Measurements from ENCODE around the gene FOSL1. TPM values are rescaled to one million over a fixed set of nuclear protein-coding genes. Genes with fewer than 3 reads are reported as not detected.

FOSL1 gene
- total and polyA plus RNA-seq, 2 of the 13 experiments (the other 11 are each of a cell fraction or from before 2014, with no cell fraction given), result 4.0 to 4.1 TPM

DNA sequence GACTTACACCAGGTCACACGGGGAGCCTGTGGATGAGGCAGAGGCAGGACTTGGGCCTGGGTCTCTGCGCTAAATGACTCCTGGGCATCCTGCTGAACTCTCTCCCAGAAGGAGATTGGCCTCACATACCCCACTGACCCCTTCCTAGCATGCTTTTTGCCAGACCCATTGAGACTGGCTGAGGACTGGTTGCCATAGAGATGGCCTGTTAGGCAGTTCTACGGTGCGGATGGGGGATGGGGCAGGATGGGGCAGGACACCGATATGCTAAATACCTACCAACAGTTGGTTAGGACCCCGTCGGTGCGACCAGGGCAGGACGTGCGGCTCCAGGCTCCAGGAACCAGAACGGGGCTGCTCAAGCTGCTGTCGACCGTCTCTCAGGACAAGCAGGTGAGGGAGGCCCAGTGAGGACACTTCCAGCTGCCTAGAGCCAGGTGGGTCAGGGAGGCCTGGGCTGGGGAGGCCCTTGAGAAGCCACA lies 45.3 kb upstream of the FOSL1 start, which contains the start of gene TSGA10IP:
TSGA10IP (plus strand) TSS at position 51 of the 482 bp plus-strand sequence; CDS start at position 247, 196 bp downstream.
- POLR2A ChIA-PET, result no interaction called here
- DNase-seq (ENCODE audit: low spot score) (no peak), ATAC-seq (peak; percentile 17), FAIRE-seq (no peak)
- 41% methylated on average over 10 of the region's 13 CpGs for WGBS (ENCODE audit: low lambda C conversion rate)
- H2AFZ ChIP-seq (ENCODE audit: low read length), result no peak within 1 kb of the TSS
- H3K27me3 ChIP-seq (ENCODE audit: control insufficient read depth in 1 of 2, insufficient read depth in 2 of 2, low read length in 2 of 2), result peaks cover 0 to 30% of the 10 kb centered on the region in 2 experiments; a peak in 4 of 5 replicates
- no peaks in the 10 kb centered on the region for H3K36me3 ChIP-seq (replicated peaks in 1 of 2; ENCODE audit: control insufficient read depth in 1 of 2, insufficient read depth in 2 of 2, low read length in 2 of 2)
- H3K79me2 ChIP-seq (ENCODE audit: insufficient read depth, low read length), result no peaks in the 10 kb centered on the region
- H4K20me1 ChIP-seq (ENCODE audit: insufficient read depth, low read length), result no peaks in the 10 kb centered on the region
- H3K9ac ChIP-seq (ENCODE audit: insufficient read depth, low read depth, low read length), result no peak within 1 kb of the TSS
- in situ Hi-C loops (cut with HindIII; ENCODE audit: extremely low pct_ligation_motif_present, low pct_unique_long_range_greater_than_20kb), result no loop called here
- H3K4me3 ChIP-seq (replicated peaks in 1 of 3; ENCODE audit: insufficient read depth in 1 of 3, low read depth in 2 of 3, low read length in 3 of 3), result peak within 1 kb of the TSS in 1 of 3 experiments; percentile 12; a peak in 1 of 6 replicates
- peaks cover 76% of the 10 kb centered on the region for H3K4me1 ChIP-seq (ENCODE audit: insufficient read depth, low read length)
- intact Hi-C loops (cut with micrococcal nuclease; ENCODE audit: unreplicated experiment), result no loop called here
- no peak within 1 kb of the TSS for H3K27ac ChIP-seq (ENCODE audit: extremely low read length, insufficient read depth, low read length)
- CTCF ChIA-PET (ENCODE audit: low intra/inter-chr PET ratio, low total read pairs), result no interaction called here
- BruUV-seq (replicated peaks), result no TSS peak
- no peaks in the 10 kb centered on the region for H3K9me3 ChIP-seq (ENCODE audit: low read length)
- TF ChIP-seq RFX1 (IDR thresholded peaks at IDR 0.05) (no peak), FOXK2 (IDR thresholded peaks at IDR 0.05) (no peak), SMARCE1 (IDR thresholded peaks at IDR 0.05; ENCODE audit: borderline replicate concordance) (no peak), ESRRA (CRISPR knock-in tag; IDR thresholded peaks at IDR 0.05; ENCODE audit: low read depth) (no peak), ZSCAN9 (CRISPR knock-in tag; IDR thresholded peaks at IDR 0.05; ENCODE audit: borderline replicate concordance) (no peak), ZNF263 (CRISPR knock-in tag; IDR thresholded peaks at IDR 0.05) (no peak), ZFP37 (CRISPR knock-in tag; IDR thresholded peaks at IDR 0.05; ENCODE audit: borderline replicate concordance) (no peak), HCFC1 (IDR thresholded peaks at IDR 0.05; ENCODE audit: low read depth, low read length) (no peak), ZNF24 (IDR thresholded peaks at IDR 0.05) (no peak), REL (CRISPR knock-in tag; conservative IDR thresholded peaks at IDR 0.05) (no peak), NCOA1 (CRISPR knock-in tag; IDR thresholded peaks at IDR 0.05) (no peak)
- TF ChIP-seq, protein P1, sequence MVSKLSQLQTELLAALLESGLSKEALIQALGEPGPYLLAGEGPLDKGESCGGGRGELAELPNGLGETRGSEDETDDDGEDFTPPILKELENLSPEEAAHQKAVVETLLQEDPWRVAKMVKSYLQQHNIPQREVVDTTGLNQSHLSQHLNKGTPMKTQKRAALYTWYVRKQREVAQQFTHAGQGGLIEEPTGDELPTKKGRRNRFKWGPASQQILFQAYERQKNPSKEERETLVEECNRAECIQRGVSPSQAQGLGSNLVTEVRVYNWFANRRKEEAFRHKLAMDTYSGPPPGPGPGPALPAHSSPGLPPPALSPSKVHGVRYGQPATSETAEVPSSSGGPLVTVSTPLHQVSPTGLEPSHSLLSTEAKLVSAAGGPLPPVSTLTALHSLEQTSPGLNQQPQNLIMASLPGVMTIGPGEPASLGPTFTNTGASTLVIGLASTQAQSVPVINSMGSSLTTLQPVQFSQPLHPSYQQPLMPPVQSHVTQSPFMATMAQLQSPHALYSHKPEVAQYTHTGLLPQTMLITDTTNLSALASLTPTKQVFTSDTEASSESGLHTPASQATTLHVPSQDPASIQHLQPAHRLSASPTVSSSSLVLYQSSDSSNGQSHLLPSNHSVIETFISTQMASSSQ (IDR thresholded peaks at IDR 0.05; ENCODE audit: low read depth), result no peak
- TF ChIP-seq, protein P1 (CRISPR knock-in tag; IDR thresholded peaks at IDR 0.05; ENCODE audit: borderline replicate concordance), result no peak
- TF ChIP-seq, protein P2, sequence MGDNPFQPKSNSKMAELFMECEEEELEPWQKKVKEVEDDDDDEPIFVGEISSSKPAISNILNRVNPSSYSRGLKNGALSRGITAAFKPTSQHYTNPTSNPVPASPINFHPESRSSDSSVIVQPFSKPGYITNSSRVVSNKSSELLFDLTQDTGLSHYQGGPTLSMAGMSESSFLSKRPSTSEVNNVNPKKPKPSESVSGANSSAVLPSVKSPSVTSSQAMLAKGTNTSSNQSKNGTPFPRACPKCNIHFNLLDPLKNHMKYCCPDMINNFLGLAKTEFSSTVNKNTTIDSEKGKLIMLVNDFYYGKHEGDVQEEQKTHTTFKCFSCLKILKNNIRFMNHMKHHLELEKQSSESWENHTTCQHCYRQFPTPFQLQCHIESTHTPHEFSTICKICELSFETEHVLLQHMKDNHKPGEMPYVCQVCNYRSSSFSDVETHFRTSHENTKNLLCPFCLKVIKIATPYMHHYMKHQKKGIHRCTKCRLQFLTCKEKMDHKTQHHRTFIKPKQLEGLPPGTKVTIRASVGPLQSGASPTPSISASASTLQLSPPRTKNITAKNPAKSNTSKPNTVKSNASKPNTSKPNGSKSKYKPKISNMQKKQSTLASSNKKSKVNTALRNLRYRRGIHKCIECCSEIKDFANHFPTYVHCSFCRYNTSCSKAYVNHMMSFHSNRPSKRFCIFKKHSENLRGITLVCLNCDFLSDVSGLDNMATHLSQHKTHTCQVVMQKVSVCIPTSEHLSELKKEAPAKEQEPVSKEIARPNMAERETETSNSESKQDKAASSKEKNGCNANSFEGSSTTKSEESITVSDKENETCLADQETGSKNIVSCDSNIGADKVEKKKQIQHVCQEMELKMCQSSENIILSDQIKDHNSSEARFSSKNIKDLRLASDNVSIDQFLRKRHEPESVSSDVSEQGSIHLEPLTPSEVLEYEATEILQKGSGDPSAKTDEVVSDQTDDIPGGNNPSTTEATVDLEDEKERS (CRISPR knock-in tag; IDR thresholded peaks at IDR 0.05), result no peak
- TF ChIP-seq, protein P3, sequence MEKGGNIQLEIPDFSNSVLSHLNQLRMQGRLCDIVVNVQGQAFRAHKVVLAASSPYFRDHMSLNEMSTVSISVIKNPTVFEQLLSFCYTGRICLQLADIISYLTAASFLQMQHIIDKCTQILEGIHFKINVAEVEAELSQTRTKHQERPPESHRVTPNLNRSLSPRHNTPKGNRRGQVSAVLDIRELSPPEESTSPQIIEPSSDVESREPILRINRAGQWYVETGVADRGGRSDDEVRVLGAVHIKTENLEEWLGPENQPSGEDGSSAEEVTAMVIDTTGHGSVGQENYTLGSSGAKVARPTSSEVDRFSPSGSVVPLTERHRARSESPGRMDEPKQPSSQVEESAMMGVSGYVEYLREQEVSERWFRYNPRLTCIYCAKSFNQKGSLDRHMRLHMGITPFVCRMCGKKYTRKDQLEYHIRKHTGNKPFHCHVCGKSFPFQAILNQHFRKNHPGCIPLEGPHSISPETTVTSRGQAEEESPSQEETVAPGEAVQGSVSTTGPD (CRISPR knock-in tag; IDR thresholded peaks at IDR 0.05), result no peak
- H3K4me2 ChIP-seq (ENCODE audit: low read depth, low read length), result peak within 1 kb of the TSS; percentile 52
